Measurements from ENCODE around the gene MXD3.
A peak's percentile ranks its signal among the peaks of the same experiment; 100 is the strongest.
"Not testable (repeated sequence)": the region's sequence is repeated elsewhere in the genome, so short reads cannot be mapped to it uniquely, and the experiment has no call there.

The MXD3 gene

GRCh38 chr5:177350776-177351391, 39.2 kb upstream of the MXD3 start:
- Histone ChIP-seq H3K4me1 (peaks cover 54 to 84% (median 71%) of the 10 kb centered on the region in 10 experiments), H3K36me3 (peaks cover 26 to 43% (median 41%) of the 10 kb centered on the region in 11 experiments), H3K27ac (peak overlapping the region; percentile 88 to 96 (median 93)), H4K20me1 (peaks cover 38 to 53% (median 44%) of the 10 kb centered on the region in 11 experiments; a peak in 19 of 22 replicates), H3K9me3 (replicated peaks in 1 of 11) (peaks cover 0 to 6% (median 0%) of the 10 kb centered on the region in 11 experiments; a peak in 2 of 22 replicates), H3K27me3 (no peaks in the 10 kb centered on the region), H3K4me3 (peak overlapping the region; percentile 79 to 96 (median 93)), H3K4me2 (peak overlapping the region; percentile 89 to 100 (median 97)), H3K9ac (peak overlapping the region; percentile 86 to 96 (median 93))
- TF ChIP-seq Cebpa-rat (IDR thresholded peaks at IDR 0.05), result no peak

DNA sequence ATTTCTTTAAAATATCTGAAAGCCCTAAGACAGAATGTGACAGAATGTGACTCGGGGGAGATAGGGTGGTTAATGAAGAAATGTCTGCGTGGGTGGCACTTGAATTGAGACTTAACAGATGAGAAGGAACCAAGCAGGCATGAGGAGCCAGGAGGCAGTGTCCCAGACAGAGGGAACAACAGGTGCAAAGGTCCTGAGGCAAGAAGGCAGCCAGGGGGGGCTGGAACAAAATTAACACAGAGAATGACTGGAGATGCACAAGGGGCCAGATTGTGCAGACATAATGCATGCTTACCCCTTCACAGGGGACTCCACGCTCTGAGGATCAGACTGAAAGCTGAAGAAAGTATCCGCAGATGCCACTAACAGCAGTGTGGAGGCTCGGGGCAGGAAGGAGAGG, 38.1 kb upstream of the MXD3 start:
- Histone ChIP-seq H3K9ac (peak overlapping the region; percentile 86 to 96 (median 93)), H3K9me3 (replicated peaks in 1 of 11) (no peaks in the 10 kb centered on the region), H3K4me2 (peak overlapping the region; percentile 89 to 100 (median 97)), H3K27me3 (no peaks in the 10 kb centered on the region), H3K4me3 (peak overlapping the region; percentile 79 to 96 (median 93)), H3K36me3 (peaks cover 37 to 54% (median 51%) of the 10 kb centered on the region in 11 experiments), H3K4me1 (peaks cover 43 to 73% (median 60%) of the 10 kb centered on the region in 10 experiments), H3K27ac (no peak overlapping the region; a peak in 1 of 22 replicates), H4K20me1 (peaks cover 40 to 65% (median 56%) of the 10 kb centered on the region in 11 experiments; a peak in 19 of 22 replicates)
- TF ChIP-seq Cebpa-rat (IDR thresholded peaks at IDR 0.05), result no peak

GRCh38 chr5:177349362-177349647, 37.6 kb upstream of the MXD3 start:
- Histone ChIP-seq H4K20me1 (peaks cover 40 to 69% (median 59%) of the 10 kb centered on the region in 11 experiments; a peak in 19 of 22 replicates), H3K9me3 (replicated peaks in 1 of 11) (no peaks in the 10 kb centered on the region), H3K27ac (no peak overlapping the region), H3K9ac (peak overlapping the region in 9 of 11 experiments; percentile 31 to 96 (median 93); a peak in 13 of 22 replicates), H3K27me3 (no peaks in the 10 kb centered on the region), H3K4me1 (peaks cover 39 to 68% (median 56%) of the 10 kb centered on the region in 10 experiments), H3K4me3 (peak overlapping the region in 8 of 10 experiments; percentile 21 to 96 (median 93); a peak in 11 of 20 replicates), H3K4me2 (peak overlapping the region; percentile 89 to 100 (median 97)), H3K36me3 (peaks cover 42 to 59% (median 56%) of the 10 kb centered on the region in 11 experiments)
- no peak for TF ChIP-seq Cebpa-rat (IDR thresholded peaks at IDR 0.05)

- Histone ChIP-seq H3K27me3 (no peaks in the 10 kb centered on the region), H3K4me3 (no peak overlapping the region), H3K4me2 (peak overlapping the region in 8 of 11 experiments; percentile 3 to 100 (median 18); a peak in 8 of 22 replicates), H3K4me1 (peaks cover 39 to 52% (median 47%) of the 10 kb centered on the region in 10 experiments), H3K9ac (peak overlapping the region in 9 of 11 experiments; percentile 0 to 70 (median 32); a peak in 7 of 22 replicates), H4K20me1 (peaks cover 40 to 85% (median 74%) of the 10 kb centered on the region in 11 experiments; a peak in 19 of 22 replicates), H3K27ac (no peak overlapping the region), H3K36me3 (peaks cover 58 to 75% (median 72%) of the 10 kb centered on the region in 11 experiments), H3K9me3 (replicated peaks in 1 of 11) (no peaks in the 10 kb centered on the region)
- TF ChIP-seq Cebpa-rat (IDR thresholded peaks at IDR 0.05), result no peak
Measured at GRCh38 chr5:177347699-177348098, 36.0 kb upstream of the MXD3 start.

- Histone ChIP-seq H3K4me2 (peak overlapping the region in 6 of 11 experiments; percentile 3 to 100 (median 25); a peak in 8 of 22 replicates), H3K36me3 (peaks cover 67 to 84% (median 80%) of the 10 kb centered on the region in 11 experiments), H3K9ac (peak overlapping the region in 9 of 11 experiments; percentile 6 to 70 (median 32); a peak in 12 of 22 replicates)
Measured at GRCh38 chr5:177346820-177347219, 35.1 kb upstream of the MXD3 start.

GRCh38 chr5:177344891-177345290, 33.2 kb upstream of the MXD3 start:
- Histone ChIP-seq H3K4me2 (no peak overlapping the region), H3K4me1 (peaks cover 30 to 57% (median 36%) of the 10 kb centered on the region in 10 experiments), H3K27ac (no peak overlapping the region), H3K9me3 (replicated peaks in 1 of 11) (no peaks in the 10 kb centered on the region), H3K9ac (no peak overlapping the region), H3K27me3 (no peaks in the 10 kb centered on the region), H3K4me3 (no peak overlapping the region), H3K36me3 (peaks cover 75 to 94% (median 85%) of the 10 kb centered on the region in 11 experiments), H4K20me1 (peaks cover 35 to 94% (median 79%) of the 10 kb centered on the region in 11 experiments; a peak in 19 of 22 replicates)
- TF ChIP-seq Cebpa-rat (IDR thresholded peaks at IDR 0.05), result no peak

More at GRCh38 chr5:177346820-177347219, 35.1 kb upstream of the MXD3 start:
- Histone ChIP-seq H3K4me1 (peaks cover 33 to 46% (median 39%) of the 10 kb centered on the region in 10 experiments), H4K20me1 (peaks cover 40 to 94% (median 82%) of the 10 kb centered on the region in 11 experiments; a peak in 19 of 22 replicates), H3K27me3 (no peaks in the 10 kb centered on the region), H3K27ac (no peak overlapping the region), H3K9me3 (replicated peaks in 1 of 11) (no peaks in the 10 kb centered on the region), H3K4me3 (no peak overlapping the region)
- no peak for TF ChIP-seq Cebpa-rat (IDR thresholded peaks at IDR 0.05)

DNA sequence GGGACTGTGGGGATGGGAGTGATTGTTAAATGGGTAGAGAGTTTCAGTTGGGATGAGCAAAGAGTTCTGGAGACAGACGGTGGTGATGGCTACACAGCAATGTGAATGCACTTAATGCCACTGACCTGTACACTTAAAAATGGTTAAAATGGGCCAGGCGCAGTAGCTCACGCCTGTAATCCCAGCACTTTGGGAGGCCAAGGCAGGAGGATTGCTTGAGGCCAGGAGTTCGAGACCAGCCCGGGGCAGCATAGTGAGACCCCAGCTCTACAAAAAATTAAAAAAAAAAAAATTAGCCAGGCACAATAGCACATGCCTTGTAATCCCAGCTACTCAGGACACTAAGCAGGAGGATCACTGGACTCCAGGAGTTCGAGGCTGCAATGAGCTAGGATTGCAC, 32.1 kb upstream of the MXD3 start:
- no peaks in the 10 kb centered on the region for H3K9me3 ChIP-seq (replicated peaks in 1 of 11)
- H3K4me1 ChIP-seq, result peaks cover 30 to 57% (median 36%) of the 10 kb centered on the region in 10 experiments
- H3K36me3 ChIP-seq, result peaks cover 72 to 94% (median 83%) of the 10 kb centered on the region in 11 experiments
- no peak overlapping the region for H3K4me2 ChIP-seq
- TF ChIP-seq Cebpa-rat (IDR thresholded peaks at IDR 0.05), result no peak
- H3K4me3 ChIP-seq, result no peak overlapping the region
- H3K9ac ChIP-seq, result no peak overlapping the region
- H3K27ac ChIP-seq, result no peak overlapping the region
- H4K20me1 ChIP-seq, result peaks cover 35 to 94% (median 79%) of the 10 kb centered on the region in 11 experiments; a peak in 21 of 22 replicates
- no peaks in the 10 kb centered on the region for H3K27me3 ChIP-seq

DNA sequence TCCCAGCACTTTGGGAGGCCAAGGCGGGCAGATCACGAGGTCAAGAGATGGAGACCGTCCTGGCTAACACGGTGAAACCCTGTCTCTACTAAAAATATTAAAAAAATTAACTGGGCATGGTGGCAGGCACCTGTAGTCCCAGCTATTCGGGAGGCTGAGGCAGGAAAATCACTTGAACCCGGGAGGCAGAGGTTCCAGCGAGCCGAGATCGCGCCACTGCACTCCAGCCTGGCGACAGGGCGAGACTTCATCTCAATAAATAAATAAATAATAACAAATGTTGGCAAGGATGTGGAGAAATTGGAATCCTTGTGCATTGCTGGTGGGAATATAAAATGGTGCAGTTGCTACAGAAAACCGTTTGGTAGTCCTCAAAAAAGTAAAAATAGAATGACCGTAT, 31.3 kb upstream of the MXD3 start:
- not testable (repeated sequence) for H3K4me3 ChIP-seq; H3K9me3 ChIP-seq (replicated peaks in 1 of 11); H3K4me2 ChIP-seq; H3K9ac ChIP-seq; H3K27me3 ChIP-seq; H3K27ac ChIP-seq
- H3K4me1 ChIP-seq, result peaks cover 31 to 57% (median 37%) of the 10 kb centered on the region in 10 experiments
- peaks cover 70 to 96% (median 84%) of the 10 kb centered on the region in 11 experiments for H3K36me3 ChIP-seq
- H4K20me1 ChIP-seq, result peaks cover 38 to 95% (median 79%) of the 10 kb centered on the region in 11 experiments; a peak in 21 of 22 replicates

GRCh38 chr5:177339107-177339638, 27.5 kb upstream of the MXD3 start:
- Histone ChIP-seq H3K9ac (peak overlapping the region in 9 of 11 experiments; percentile 7 to 83 (median 50); a peak in 11 of 22 replicates), H3K36me3 (peaks cover 67 to 94% (median 86%) of the 10 kb centered on the region in 11 experiments), H4K20me1 (peaks cover 22 to 96% (median 80%) of the 10 kb centered on the region in 11 experiments; a peak in 21 of 22 replicates), H3K27ac (peak overlapping the region in 8 of 11 experiments; percentile 34 to 91 (median 58); a peak in 14 of 22 replicates), H3K4me1 (peaks cover 63 to 72% (median 64%) of the 10 kb centered on the region in 10 experiments), H3K4me2 (peak overlapping the region; percentile 55 to 98 (median 89)), H3K9me3 (replicated peaks in 1 of 11) (no peaks in the 10 kb centered on the region), H3K4me3 (no peak overlapping the region), H3K27me3 (no peaks in the 10 kb centered on the region)
- TF ChIP-seq Cebpa-rat (IDR thresholded peaks at IDR 0.05), result no peak
